Left lung (tissue), 14 donors: ENCODE measurements around the gene TRPM8. TPM values are rescaled to one million over a fixed set of nuclear protein-coding genes. Genes with fewer than 3 reads are reported as not detected.
"Not testable (repeated sequence)": the region's sequence is repeated elsewhere in the genome, so short reads cannot be mapped to it uniquely, and the experiment has no call there.

Experiments
- ATAC-seq: fragments of 200-7000 bp; cut with Tn5 transposase; one replicate; pipeline ENCODE4 v1.9.1; 2020; ENCODE audit warnings: moderate library complexity
- DNase-seq, 4 donors: peaks; one replicate each; pipeline ENCODE4 v3.0.0-alpha.2; 2013 to 2020
- H3K27ac ChIP-seq, 2 donors: fragments of 200-600 bp; sonication (generic) in 1 of 2; one replicate each; pipeline versions ENCODE4 v1.5.0 to v1.8.0; 2020 to 2021
- H3K27me3 ChIP-seq, 2 donors: fragments of 200-600 bp; sonication (generic) in 1 of 2; one replicate each; pipeline versions ENCODE4 v1.5.0 to v1.8.0; 2020 to 2021
- H3K36me3 ChIP-seq, 2 donors: fragments of 200-600 bp; sonication (generic) in 1 of 2; one replicate each; pipeline versions ENCODE4 v1.5.0 to v1.8.0; 2020 to 2021
- H3K4me1 ChIP-seq, 2 donors: fragments of 200-600 bp; one replicate each; pipeline ENCODE4 v1.8.0; 2021
- H3K4me3 ChIP-seq, 2 donors: fragments of 200-600 bp; sonication (generic) in 1 of 2; one replicate each; pipeline versions ENCODE4 v1.5.0 to v1.8.0; 2020 to 2021; ENCODE audit warnings: mild to moderate bottlenecking in 1 of 2
- H3K9me3 ChIP-seq, 2 donors: fragments of 200-600 bp; sonication (generic) in 1 of 2; one replicate each; pipeline versions ENCODE4 v1.5.0 to v1.8.0; 2020 to 2021
- intact Hi-C, 2 donors: fragments of 100-400 bp; cut with DNase I; formaldehyde crosslinking; loops; one replicate each; pipeline versions ENCODE4 v1.11.2 to v1.14.2; 2022
- long read RNA-seq, 12 donors: library from polyadenylated mRNA in 2 of 12; unstranded in 2 of 12; transcript quantifications; one replicate each; pipeline ENCODE4 v2.0.0 and lab custom pipeline, GENCODE V29; 2019 to 2026
- polyA plus RNA-seq, 6 donors: library from polyadenylated mRNA; unstranded; fragments of 120-200 nt; gene quantifications; one replicate each; pipeline ENCODE4 v1.2.1, GENCODE V29; 2013; ENCODE audit not compliant: insufficient read length in 6 of 6
- total RNA-seq, 2 donors: library from RNA; stranded (reverse); fragmentation: NEBNext Ultra II Directional; extraction: Animal tissue kit (Norgen Biotek cat#: 25700); gene quantifications; one replicate each; pipeline ENCODE4 v1.2.1, GENCODE V29; 2021
- TF ChIP-seq, protein P1 (sequence below), 2 donors: fragments of 200-600 bp; sonication (generic) in 1 of 2; IDR thresholded peaks; one replicate each; pipeline versions ENCODE4 v1.5.0 to v1.8.0; 2021; ENCODE audit warnings: antibody characterized with exemption in 2 of 2
- donor health status: DM: no; HTN: yes; CAD: no.
- donor health status: DM: no; HTN: no; CAD: no.

Gene TRPM8
- total RNA-seq (not detected), polyA plus RNA-seq (under 1 TPM in 5 of 6 donors, not detected in 1; 0.14 to 0.40 (median 0.16) TPM)
- long read RNA-seq, donor 1: 0 reads
- long read RNA-seq, donor 2: 0 reads
- long read RNA-seq, donor 3: 0 reads
- long read RNA-seq, donor 4: 0 reads
- long read RNA-seq, donor 5: 0 reads
- long read RNA-seq, donor 6: 0 reads
- long read RNA-seq, donor 7: 0 reads
- long read RNA-seq, donor 8: 0 reads
- long read RNA-seq, donor 9: 0 reads
- long read RNA-seq, donor 10: 0 reads
- long read RNA-seq, donor 11: 0 reads
- long read RNA-seq, donor 12: 0 reads

DNA sequence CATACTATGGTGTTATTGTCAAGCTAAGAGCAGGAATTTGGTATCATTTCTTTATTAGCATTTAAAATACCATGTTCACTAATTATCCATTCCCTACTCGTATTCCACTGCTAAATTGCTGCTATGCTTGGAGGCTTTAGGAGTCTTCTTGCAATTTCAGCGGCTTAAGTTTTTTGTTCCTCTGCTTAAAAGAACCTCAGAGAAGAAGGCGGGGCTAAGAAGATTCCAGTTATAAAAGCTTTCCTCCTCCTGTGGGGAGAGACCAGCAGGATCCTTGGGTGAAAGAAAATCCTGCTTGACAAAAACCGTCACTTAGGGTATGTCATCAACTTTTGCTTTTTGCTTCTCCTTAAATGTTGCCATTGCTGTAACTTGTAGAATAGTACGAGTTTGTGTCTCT, at the start of gene TRPM8:
Gene TRPM8 (plus strand): TSS at position 258 of the 400 bp plus-strand sequence. CDS start 9,165 bp downstream, outside the sequence.
- no peaks in the 10 kb centered on the region for H3K9me3 ChIP-seq
- H3K27me3 ChIP-seq: peaks cover 0 to 25% of the 10 kb centered on the region in 2 donors
- TF ChIP-seq, protein P1, sequence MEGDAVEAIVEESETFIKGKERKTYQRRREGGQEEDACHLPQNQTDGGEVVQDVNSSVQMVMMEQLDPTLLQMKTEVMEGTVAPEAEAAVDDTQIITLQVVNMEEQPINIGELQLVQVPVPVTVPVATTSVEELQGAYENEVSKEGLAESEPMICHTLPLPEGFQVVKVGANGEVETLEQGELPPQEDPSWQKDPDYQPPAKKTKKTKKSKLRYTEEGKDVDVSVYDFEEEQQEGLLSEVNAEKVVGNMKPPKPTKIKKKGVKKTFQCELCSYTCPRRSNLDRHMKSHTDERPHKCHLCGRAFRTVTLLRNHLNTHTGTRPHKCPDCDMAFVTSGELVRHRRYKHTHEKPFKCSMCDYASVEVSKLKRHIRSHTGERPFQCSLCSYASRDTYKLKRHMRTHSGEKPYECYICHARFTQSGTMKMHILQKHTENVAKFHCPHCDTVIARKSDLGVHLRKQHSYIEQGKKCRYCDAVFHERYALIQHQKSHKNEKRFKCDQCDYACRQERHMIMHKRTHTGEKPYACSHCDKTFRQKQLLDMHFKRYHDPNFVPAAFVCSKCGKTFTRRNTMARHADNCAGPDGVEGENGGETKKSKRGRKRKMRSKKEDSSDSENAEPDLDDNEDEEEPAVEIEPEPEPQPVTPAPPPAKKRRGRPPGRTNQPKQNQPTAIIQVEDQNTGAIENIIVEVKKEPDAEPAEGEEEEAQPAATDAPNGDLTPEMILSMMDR (IDR thresholded peaks at IDR 0.05): no peak
- intact Hi-C loops: no loop called here
- H3K36me3 ChIP-seq: no peaks in the 10 kb centered on the region
- no peaks in the 10 kb centered on the region for H3K4me1 ChIP-seq
- H3K27ac ChIP-seq: no peak within 1 kb of the TSS
- no peak within 1 kb of the TSS for H3K4me3 ChIP-seq
- no peak for ATAC-seq
- no peak for DNase-seq

DNA sequence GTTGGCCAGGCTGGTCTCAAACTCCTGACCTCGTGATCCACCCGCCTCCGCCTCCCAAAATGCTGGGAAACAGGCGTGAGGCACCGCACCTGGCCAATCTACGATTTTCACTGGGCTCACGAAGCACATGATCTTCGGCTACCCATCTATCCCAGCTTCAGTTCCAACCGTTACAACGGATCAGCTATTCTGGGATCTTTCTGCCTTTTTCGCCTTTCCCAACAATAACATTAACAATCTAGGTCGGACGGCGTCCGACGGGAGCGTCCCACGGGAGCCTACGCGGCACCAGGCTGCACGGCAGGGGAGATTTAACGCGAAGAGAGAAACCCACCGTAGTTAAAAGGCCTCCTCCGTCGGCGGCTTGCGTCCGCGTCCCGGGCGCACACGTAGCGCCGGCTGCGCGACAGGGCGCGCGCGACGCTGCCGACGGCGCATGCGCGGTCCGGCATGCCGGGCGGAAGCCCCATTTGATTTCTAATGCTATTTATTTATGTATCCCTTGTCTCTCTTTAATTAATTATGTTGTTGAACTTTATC, 49.1 kb upstream of the TRPM8 start, which contains the start of gene MSL3B:
Gene MSL3B (minus strand): TSS at position 394 of the 540 bp plus-strand sequence.
- intact Hi-C loops: no loop called here
- no peaks in the 10 kb centered on the region for H3K4me1 ChIP-seq
- peak; percentile 81 for ATAC-seq

DNA sequence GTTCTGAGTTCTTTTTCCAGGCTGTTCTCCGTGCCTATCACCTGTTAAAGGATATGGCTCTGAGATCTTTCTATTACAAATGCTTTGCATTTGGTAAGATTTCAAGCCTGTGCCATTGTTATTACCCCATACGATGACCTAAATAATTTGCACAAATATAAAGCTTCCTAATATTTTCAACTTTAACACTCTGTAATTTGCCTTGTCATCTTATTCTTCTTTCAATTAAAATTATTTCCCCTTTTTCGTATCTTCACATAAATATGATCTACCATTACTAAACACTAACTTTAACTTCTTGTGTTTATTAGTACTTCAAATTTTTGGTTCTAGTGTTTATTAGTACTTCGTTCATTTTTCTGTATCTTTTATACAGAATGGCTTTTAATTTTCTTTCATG, 45.7 kb upstream of the TRPM8 start:
- no peak for ATAC-seq
- TF ChIP-seq, protein P1 (IDR thresholded peaks at IDR 0.05): no peak
- peaks cover 22 to 44% of the 10 kb centered on the region in 2 donors for H3K27me3 ChIP-seq

More for the DNA sequence above, 49.1 kb upstream of the TRPM8 start, which contains the start of gene MSL3B:
- peaks cover 0 to 7% of the 10 kb centered on the region in 2 donors for H3K9me3 ChIP-seq
- no peak within 1 kb of the TSS for H3K27ac ChIP-seq
- peak in 3 of 4 donors; percentile 13 to 86 (median 44) for DNase-seq
- no peaks in the 10 kb centered on the region for H3K36me3 ChIP-seq
- H3K4me3 ChIP-seq: peak within 1 kb of the TSS; percentile 39 to 44
- TF ChIP-seq, protein P1 (IDR thresholded peaks at IDR 0.05): no peak
- peaks cover 15 to 38% of the 10 kb centered on the region in 2 donors for H3K27me3 ChIP-seq

DNA sequence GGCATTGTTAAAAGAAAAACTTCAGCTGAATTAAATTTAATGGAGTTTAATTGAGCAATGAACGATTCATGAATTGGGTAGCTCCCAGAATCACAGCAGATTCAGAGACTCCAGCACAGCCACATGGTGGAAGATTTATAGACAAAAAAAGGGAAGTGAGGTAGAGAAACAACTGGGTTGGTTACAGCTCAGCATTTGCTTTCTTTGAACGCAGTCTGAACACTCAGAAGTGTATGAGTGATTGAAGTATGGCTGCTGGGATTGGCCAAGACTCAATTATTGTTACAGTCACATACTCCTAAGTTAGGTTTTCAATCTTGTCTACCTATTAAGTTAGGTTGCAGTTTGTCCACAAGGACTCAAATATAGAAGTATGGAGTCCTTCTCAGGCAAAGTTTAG, 45.0 kb upstream of the TRPM8 start:
- H3K4me1 ChIP-seq, DNase-seq, H3K27ac ChIP-seq, H3K36me3 ChIP-seq, intact Hi-C loops, ATAC-seq, H3K9me3 ChIP-seq, H3K4me3 ChIP-seq: not testable (repeated sequence)
- peaks cover 22 to 44% of the 10 kb centered on the region in 2 donors for H3K27me3 ChIP-seq

More for the DNA sequence above, 45.7 kb upstream of the TRPM8 start:
- DNase-seq: no peak
- Histone ChIP-seq H3K4me3 (no peak overlapping the region), H3K4me1 (no peaks in the 10 kb centered on the region), H3K27ac (no peak overlapping the region), H3K9me3 (peaks cover 0 to 7% of the 10 kb centered on the region in 2 donors), H3K36me3 (no peaks in the 10 kb centered on the region)
- intact Hi-C loops: no loop called here

DNA sequence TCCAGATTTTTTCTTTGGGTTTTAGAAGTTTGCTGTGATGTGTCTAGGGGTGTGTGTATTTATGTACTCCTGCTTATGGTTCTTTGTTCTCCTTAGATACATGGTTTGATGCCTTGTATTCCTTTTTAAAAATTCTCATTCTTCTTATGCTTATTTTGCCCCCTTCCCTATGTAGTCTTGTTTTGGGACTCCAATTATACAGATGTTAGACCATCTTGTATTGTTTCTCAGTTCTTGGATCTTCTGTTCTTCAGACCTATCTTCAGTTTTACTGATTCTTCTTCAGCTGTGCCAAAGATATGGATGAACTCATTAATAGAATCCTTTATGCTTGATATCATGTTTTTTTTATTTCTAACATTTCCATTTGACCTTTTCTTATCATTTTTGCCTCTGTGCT, 34.8 kb upstream of the TRPM8 start:
- Histone ChIP-seq H3K27ac (no peak overlapping the region), H3K4me3 (no peak overlapping the region), H3K9me3 (peaks cover 6 to 19% of the 10 kb centered on the region in 2 donors), H3K36me3 (no peaks in the 10 kb centered on the region), H3K4me1 (no peaks in the 10 kb centered on the region), H3K27me3 (peaks cover 0 to 14% of the 10 kb centered on the region in 2 donors)
- no peak for ATAC-seq
- DNase-seq: no peak
- intact Hi-C loops: no loop called here
- TF ChIP-seq, protein P1 (IDR thresholded peaks at IDR 0.05): no peak
